ENCODE results near the gene UST. TPM values are rescaled to one million over a fixed set of nuclear protein-coding genes. Genes with fewer than 3 reads are reported as not detected.

Gene UST
- total and polyA plus RNA-seq, 9 of the 15 experiments (the other 6 are each of a cell fraction or from before 2014, with no cell fraction given) = 0.04 to 0.10 TPM; not detected in 7

GRCh38 chr6:148805777-148806176, 58.9 kb downstream of the UST start (continued):
- TF ChIP-seq, protein P1, sequence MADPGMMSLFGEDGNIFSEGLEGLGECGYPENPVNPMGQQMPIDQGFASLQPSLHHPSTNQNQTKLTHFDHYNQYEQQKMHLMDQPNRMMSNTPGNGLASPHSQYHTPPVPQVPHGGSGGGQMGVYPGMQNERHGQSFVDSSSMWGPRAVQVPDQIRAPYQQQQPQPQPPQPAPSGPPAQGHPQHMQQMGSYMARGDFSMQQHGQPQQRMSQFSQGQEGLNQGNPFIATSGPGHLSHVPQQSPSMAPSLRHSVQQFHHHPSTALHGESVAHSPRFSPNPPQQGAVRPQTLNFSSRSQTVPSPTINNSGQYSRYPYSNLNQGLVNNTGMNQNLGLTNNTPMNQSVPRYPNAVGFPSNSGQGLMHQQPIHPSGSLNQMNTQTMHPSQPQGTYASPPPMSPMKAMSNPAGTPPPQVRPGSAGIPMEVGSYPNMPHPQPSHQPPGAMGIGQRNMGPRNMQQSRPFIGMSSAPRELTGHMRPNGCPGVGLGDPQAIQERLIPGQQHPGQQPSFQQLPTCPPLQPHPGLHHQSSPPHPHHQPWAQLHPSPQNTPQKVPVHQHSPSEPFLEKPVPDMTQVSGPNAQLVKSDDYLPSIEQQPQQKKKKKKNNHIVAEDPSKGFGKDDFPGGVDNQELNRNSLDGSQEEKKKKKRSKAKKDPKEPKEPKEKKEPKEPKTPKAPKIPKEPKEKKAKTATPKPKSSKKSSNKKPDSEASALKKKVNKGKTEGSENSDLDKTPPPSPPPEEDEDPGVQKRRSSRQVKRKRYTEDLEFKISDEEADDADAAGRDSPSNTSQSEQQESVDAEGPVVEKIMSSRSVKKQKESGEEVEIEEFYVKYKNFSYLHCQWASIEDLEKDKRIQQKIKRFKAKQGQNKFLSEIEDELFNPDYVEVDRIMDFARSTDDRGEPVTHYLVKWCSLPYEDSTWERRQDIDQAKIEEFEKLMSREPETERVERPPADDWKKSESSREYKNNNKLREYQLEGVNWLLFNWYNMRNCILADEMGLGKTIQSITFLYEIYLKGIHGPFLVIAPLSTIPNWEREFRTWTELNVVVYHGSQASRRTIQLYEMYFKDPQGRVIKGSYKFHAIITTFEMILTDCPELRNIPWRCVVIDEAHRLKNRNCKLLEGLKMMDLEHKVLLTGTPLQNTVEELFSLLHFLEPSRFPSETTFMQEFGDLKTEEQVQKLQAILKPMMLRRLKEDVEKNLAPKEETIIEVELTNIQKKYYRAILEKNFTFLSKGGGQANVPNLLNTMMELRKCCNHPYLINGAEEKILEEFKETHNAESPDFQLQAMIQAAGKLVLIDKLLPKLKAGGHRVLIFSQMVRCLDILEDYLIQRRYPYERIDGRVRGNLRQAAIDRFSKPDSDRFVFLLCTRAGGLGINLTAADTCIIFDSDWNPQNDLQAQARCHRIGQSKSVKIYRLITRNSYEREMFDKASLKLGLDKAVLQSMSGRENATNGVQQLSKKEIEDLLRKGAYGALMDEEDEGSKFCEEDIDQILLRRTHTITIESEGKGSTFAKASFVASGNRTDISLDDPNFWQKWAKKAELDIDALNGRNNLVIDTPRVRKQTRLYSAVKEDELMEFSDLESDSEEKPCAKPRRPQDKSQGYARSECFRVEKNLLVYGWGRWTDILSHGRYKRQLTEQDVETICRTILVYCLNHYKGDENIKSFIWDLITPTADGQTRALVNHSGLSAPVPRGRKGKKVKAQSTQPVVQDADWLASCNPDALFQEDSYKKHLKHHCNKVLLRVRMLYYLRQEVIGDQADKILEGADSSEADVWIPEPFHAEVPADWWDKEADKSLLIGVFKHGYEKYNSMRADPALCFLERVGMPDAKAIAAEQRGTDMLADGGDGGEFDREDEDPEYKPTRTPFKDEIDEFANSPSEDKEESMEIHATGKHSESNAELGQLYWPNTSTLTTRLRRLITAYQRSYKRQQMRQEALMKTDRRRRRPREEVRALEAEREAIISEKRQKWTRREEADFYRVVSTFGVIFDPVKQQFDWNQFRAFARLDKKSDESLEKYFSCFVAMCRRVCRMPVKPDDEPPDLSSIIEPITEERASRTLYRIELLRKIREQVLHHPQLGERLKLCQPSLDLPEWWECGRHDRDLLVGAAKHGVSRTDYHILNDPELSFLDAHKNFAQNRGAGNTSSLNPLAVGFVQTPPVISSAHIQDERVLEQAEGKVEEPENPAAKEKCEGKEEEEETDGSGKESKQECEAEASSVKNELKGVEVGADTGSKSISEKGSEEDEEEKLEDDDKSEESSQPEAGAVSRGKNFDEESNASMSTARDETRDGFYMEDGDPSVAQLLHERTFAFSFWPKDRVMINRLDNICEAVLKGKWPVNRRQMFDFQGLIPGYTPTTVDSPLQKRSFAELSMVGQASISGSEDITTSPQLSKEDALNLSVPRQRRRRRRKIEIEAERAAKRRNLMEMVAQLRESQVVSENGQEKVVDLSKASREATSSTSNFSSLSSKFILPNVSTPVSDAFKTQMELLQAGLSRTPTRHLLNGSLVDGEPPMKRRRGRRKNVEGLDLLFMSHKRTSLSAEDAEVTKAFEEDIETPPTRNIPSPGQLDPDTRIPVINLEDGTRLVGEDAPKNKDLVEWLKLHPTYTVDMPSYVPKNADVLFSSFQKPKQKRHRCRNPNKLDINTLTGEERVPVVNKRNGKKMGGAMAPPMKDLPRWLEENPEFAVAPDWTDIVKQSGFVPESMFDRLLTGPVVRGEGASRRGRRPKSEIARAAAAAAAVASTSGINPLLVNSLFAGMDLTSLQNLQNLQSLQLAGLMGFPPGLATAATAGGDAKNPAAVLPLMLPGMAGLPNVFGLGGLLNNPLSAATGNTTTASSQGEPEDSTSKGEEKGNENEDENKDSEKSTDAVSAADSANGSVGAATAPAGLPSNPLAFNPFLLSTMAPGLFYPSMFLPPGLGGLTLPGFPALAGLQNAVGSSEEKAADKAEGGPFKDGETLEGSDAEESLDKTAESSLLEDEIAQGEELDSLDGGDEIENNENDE (IDR thresholded peaks at IDR 0.05; ENCODE audit: low read depth, low read length) = no peak
